ENCODE results near the gene MAB21L4.

The MAB21L4 gene

DNA sequence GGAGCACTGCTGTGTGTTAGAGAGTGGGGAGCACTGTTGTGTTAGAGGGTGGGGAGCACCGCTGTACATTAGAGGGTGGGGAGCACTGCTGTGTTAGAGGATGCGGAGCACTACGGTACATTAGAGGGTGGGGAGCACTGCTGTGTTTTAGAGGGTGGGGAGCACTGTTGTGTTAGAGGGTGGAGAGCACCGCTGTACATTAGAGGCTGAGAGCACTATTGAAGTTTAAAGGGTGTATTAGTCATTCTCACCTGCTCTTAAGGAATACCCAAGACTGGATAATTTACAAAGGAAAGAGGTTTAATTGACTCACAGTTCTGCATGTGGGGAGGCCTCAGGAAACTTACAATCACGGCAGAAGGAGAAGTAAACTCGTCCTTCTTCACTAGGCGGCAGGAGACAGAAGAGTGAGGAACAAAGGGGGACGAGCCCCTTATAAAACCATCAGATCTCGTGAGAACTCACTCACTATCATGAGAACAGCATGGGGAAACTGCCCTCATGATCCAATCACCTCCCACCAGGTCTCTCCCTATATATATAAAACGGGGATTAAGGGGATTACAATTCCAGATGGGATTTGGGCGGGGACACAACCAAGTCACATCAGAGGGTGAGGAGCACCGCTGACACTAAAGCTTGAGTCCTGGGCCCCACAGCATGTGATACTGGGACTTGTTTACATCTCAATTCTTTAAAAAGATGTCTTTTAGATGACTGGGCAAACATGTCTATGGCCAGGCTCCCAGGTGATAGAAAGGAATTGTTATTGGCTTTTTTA lies 46.9 kb downstream of the MAB21L4 start:
- ChIA-PET CTCF (interaction anchor here (0.9 to 1.1 kb wide), 5 partner anchors 8 to 1030 kb away, joined by 3 to 4 read pairs (median 3); no protein-coding TSS in a partner anchor), POLR2A (no interaction called here)
- no peaks in the 10 kb centered on the region for H3K9me3 ChIP-seq (ENCODE audit: control insufficient read depth, insufficient read depth, low read depth, low read length)
- H3K4me3 ChIP-seq (ENCODE audit: low read depth, low read length) = no peak overlapping the region
- H3K4me1 ChIP-seq (ENCODE audit: control insufficient read depth, insufficient read depth, low read length) = no peaks in the 10 kb centered on the region
- H3K27ac ChIP-seq (ENCODE audit: extremely low read depth, low read depth, low read length) = no peak overlapping the region
- H3K36me3 ChIP-seq (ENCODE audit: control insufficient read depth in 2 of 2, insufficient read depth in 1 of 2, low read length in 2 of 2) = no peaks in the 10 kb centered on the region
- TF ChIP-seq ZNF146 (tag by site-specific recombination; IDR thresholded peaks at IDR 0.05) (no peak), ZNF184 (tag by site-specific recombination; IDR thresholded peaks at IDR 0.05) (no peak), ZNF830 (tag by site-specific recombination; IDR thresholded peaks at IDR 0.05; ENCODE audit: low read depth) (no peak), ZNF324 (tag by site-specific recombination; IDR thresholded peaks at IDR 0.05) (no peak)
- TF ChIP-seq, protein P1, sequence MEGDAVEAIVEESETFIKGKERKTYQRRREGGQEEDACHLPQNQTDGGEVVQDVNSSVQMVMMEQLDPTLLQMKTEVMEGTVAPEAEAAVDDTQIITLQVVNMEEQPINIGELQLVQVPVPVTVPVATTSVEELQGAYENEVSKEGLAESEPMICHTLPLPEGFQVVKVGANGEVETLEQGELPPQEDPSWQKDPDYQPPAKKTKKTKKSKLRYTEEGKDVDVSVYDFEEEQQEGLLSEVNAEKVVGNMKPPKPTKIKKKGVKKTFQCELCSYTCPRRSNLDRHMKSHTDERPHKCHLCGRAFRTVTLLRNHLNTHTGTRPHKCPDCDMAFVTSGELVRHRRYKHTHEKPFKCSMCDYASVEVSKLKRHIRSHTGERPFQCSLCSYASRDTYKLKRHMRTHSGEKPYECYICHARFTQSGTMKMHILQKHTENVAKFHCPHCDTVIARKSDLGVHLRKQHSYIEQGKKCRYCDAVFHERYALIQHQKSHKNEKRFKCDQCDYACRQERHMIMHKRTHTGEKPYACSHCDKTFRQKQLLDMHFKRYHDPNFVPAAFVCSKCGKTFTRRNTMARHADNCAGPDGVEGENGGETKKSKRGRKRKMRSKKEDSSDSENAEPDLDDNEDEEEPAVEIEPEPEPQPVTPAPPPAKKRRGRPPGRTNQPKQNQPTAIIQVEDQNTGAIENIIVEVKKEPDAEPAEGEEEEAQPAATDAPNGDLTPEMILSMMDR (tag by site-specific recombination; IDR thresholded peaks at IDR 0.05) = no peak

DNA sequence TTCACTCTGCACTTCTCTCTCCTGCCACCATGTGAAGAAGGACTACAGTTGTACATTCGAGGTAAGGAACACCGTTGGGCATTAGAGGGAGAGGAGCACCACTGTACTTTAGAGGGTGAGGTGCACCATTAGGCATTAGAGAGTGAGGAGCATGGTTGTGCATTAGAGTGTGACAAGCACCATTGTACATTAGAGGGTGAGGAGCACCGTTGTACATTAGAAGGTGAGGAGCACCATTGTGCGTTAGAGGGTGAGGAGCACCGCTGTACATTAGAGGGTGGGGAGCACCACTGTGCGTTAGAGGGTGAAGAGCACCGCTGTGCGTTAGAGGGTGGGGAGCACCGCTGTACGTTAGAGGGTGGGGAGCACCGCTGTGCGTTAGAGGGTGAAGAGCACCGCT lies 48.1 kb downstream of the MAB21L4 start:
- Histone ChIP-seq H3K4me3 (ENCODE audit: low read depth, low read length) (no peak overlapping the region), H3K27ac (ENCODE audit: extremely low read depth, low read depth, low read length) (no peak overlapping the region), H3K9me3 (ENCODE audit: control insufficient read depth, insufficient read depth, low read depth, low read length) (no peaks in the 10 kb centered on the region), H3K4me1 (ENCODE audit: control insufficient read depth, insufficient read depth, low read length) (no peaks in the 10 kb centered on the region), H3K36me3 (ENCODE audit: control insufficient read depth in 2 of 2, insufficient read depth in 1 of 2, low read length in 2 of 2) (no peaks in the 10 kb centered on the region)
- ChIA-PET POLR2A (no interaction called here), CTCF (interaction anchor here (1.1 kb wide), 1 partner anchor 10 kb away, joined by 3 read pairs; no protein-coding TSS in a partner anchor)
- TF ChIP-seq ZNF558 (tag by site-specific recombination; IDR thresholded peaks at IDR 0.05) (no peak), ZNF521 (tag by site-specific recombination; IDR thresholded peaks at IDR 0.05) (no peak), ZNF426 (tag by site-specific recombination; IDR thresholded peaks at IDR 0.05) (no peak), KLF16 (tag by site-specific recombination; IDR thresholded peaks at IDR 0.05) (no peak), ZNF544 (tag by site-specific recombination; IDR thresholded peaks at IDR 0.05) (no peak), ZNF169 (tag by site-specific recombination; IDR thresholded peaks at IDR 0.05) (no peak), RBAK (tag by site-specific recombination; IDR thresholded peaks at IDR 0.05) (no peak), ZNF324 (tag by site-specific recombination; IDR thresholded peaks at IDR 0.05) (no peak), ZNF510 (tag by site-specific recombination; IDR thresholded peaks at IDR 0.05; ENCODE audit: insufficient replicate concordance) (no peak), MEIS1 (CRISPR knock-in tag; IDR thresholded peaks at IDR 0.05; ENCODE audit: borderline replicate concordance) (no peak), ZXDB (tag by site-specific recombination; IDR thresholded peaks at IDR 0.05) (no peak), ZNF223 (tag by site-specific recombination; IDR thresholded peaks at IDR 0.05) (no peak), ZNF138 (tag by site-specific recombination; IDR thresholded peaks at IDR 0.05; ENCODE audit: borderline replicate concordance) (no peak), ZSCAN16 (tag by site-specific recombination; IDR thresholded peaks at IDR 0.05) (no peak), ZNF274 (IDR thresholded peaks at IDR 0.05; ENCODE audit: low read length) (no peak), ZNF274 (tag by site-specific recombination; IDR thresholded peaks at IDR 0.05; ENCODE audit: borderline replicate concordance) (no peak), ZBTB7A (tag by site-specific recombination; IDR thresholded peaks at IDR 0.05; ENCODE audit: low read depth) (no peak)
- TF ChIP-seq, protein P2, sequence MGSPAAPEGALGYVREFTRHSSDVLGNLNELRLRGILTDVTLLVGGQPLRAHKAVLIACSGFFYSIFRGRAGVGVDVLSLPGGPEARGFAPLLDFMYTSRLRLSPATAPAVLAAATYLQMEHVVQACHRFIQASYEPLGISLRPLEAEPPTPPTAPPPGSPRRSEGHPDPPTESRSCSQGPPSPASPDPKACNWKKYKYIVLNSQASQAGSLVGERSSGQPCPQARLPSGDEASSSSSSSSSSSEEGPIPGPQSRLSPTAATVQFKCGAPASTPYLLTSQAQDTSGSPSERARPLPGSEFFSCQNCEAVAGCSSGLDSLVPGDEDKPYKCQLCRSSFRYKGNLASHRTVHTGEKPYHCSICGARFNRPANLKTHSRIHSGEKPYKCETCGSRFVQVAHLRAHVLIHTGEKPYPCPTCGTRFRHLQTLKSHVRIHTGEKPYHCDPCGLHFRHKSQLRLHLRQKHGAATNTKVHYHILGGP (tag by site-specific recombination; IDR thresholded peaks at IDR 0.05) = no peak
- TF ChIP-seq, protein P3, sequence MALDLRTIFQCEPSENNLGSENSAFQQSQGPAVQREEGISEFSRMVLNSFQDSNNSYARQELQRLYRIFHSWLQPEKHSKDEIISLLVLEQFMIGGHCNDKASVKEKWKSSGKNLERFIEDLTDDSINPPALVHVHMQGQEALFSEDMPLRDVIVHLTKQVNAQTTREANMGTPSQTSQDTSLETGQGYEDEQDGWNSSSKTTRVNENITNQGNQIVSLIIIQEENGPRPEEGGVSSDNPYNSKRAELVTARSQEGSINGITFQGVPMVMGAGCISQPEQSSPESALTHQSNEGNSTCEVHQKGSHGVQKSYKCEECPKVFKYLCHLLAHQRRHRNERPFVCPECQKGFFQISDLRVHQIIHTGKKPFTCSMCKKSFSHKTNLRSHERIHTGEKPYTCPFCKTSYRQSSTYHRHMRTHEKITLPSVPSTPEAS (tag by site-specific recombination; IDR thresholded peaks at IDR 0.05) = no peak
- TF ChIP-seq, protein P4, sequence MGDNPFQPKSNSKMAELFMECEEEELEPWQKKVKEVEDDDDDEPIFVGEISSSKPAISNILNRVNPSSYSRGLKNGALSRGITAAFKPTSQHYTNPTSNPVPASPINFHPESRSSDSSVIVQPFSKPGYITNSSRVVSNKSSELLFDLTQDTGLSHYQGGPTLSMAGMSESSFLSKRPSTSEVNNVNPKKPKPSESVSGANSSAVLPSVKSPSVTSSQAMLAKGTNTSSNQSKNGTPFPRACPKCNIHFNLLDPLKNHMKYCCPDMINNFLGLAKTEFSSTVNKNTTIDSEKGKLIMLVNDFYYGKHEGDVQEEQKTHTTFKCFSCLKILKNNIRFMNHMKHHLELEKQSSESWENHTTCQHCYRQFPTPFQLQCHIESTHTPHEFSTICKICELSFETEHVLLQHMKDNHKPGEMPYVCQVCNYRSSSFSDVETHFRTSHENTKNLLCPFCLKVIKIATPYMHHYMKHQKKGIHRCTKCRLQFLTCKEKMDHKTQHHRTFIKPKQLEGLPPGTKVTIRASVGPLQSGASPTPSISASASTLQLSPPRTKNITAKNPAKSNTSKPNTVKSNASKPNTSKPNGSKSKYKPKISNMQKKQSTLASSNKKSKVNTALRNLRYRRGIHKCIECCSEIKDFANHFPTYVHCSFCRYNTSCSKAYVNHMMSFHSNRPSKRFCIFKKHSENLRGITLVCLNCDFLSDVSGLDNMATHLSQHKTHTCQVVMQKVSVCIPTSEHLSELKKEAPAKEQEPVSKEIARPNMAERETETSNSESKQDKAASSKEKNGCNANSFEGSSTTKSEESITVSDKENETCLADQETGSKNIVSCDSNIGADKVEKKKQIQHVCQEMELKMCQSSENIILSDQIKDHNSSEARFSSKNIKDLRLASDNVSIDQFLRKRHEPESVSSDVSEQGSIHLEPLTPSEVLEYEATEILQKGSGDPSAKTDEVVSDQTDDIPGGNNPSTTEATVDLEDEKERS (tag by site-specific recombination; IDR thresholded peaks at IDR 0.05) = no peak
